Thyroid gland (tissue), 4 donors: ENCODE results near the gene VLDLR. TPM values are rescaled to one million over a fixed set of nuclear protein-coding genes. Genes with fewer than 3 reads are reported as not detected.
A peak's percentile ranks its signal among the peaks of the same experiment; 100 is the strongest.

Source experiments
- DNase-seq, 2 donors: peaks; one replicate each; pipeline ENCODE4 v3.0.0-alpha.2; 2019
- H3K27ac ChIP-seq, 3 donors: fragments of 200-600 bp; sonication (generic); 1 replicate in 2 of 3; 2 replicates in 1 of 3; pipeline ENCODE4 v1.5.1; 2016 to 2019; ENCODE audit warnings: mild to moderate bottlenecking in 1 of 3, moderate library complexity in 1 of 3
- H3K27me3 ChIP-seq: fragments of 200-600 bp; sonication (generic); one replicate; pipeline ENCODE4 v1.5.1; 2019
- H3K36me3 ChIP-seq, 2 donors: fragments of 200-600 bp; sonication (generic); one replicate each; pipeline ENCODE4 v1.5.1; 2016 to 2019
- H3K4me1 ChIP-seq, 2 donors: fragments of 200-600 bp; sonication (generic); one replicate each; pipeline ENCODE4 v1.5.1; 2017 to 2019
- H3K4me3 ChIP-seq, 3 donors: fragments of 200-600 bp; sonication (generic); replicated peaks in 1 of 3; 1 replicate in 2 of 3; 2 replicates in 1 of 3; pipeline ENCODE4 v1.5.1; 2016; ENCODE audit warnings: mild to moderate bottlenecking in 1 of 3
- H3K9me3 ChIP-seq: fragments of 200-600 bp; sonication (generic); one replicate; pipeline ENCODE4 v1.5.1; 2017
- POLR2A ChIP-seq, 2 donors: fragments of 450-650 bp; IDR thresholded peaks; one replicate each; pipeline ENCODE4 v1.6.1; 2017; ENCODE audit warnings: antibody characterized with exemption in 2 of 2, mild to moderate bottlenecking in 2 of 2, moderate library complexity in 1 of 2
- WGBS, 2 donors: methylation state at CpG; one replicate each; pipeline ENCODE4 v1.1.5; 2017; 5-methylcytosine and 5-hydroxymethylcytosine counted together
- intact Hi-C: fragments of 100-400 bp; cut with DNase I; formaldehyde crosslinking; loops from one replicate; pipeline ENCODE4 v1.15.1; 2023
- total RNA-seq, 4 donors: library from RNA; depleted of rRNA; stranded (reverse); fragments of >200 nt; gene quantifications; one replicate each; pipeline ENCODE4 v1.2.3, GENCODE V29; 2016
- TF ChIP-seq, protein P1 (sequence below), 6 experiments: fragments of 200-600 bp in 3 of 6; fragments of 450-650 bp in 3 of 6; sonication (generic) in 3 of 6; IDR thresholded peaks; one replicate each; pipeline ENCODE4 v1.5.1; 2016 to 2019; ENCODE audit warnings: antibody characterized with exemption in 6 of 6, mild to moderate bottlenecking in 2 of 6, inconsistent platforms in 1 of 6, moderate library complexity in 1 of 6

The VLDLR gene
- total RNA-seq, 4 donors from 2014 or later, result 14.2 to 59.2 (median 46.0) TPM

DNA sequence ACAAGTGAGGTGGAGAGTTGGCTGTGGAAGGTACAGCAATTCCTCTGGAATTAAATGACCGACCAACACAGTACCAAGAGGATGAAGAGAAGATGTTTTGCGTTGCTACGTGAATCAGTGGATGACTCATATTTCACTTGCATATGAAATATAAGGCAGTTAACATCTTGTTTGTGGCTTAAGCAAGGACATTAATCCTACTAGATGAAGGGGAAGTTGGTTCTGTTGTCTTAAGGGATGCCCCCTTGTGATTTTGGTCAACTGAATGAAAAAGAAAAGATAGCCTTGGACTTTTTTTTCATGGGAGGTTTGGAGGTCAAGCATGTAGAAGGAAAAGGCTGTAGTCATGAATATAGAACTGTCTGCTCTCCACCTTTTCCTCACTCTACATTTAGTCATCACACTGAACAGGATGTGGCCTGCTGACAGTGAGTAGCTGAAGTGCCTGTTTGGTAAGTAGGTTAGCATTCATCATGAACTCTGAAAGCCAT is 33.9 kb downstream of the VLDLR start:
- H3K27ac ChIP-seq, result no peak overlapping the region
- no peaks in the 10 kb centered on the region for H3K4me1 ChIP-seq
- intact Hi-C loops, result no loop called here
- TF ChIP-seq, protein P1, sequence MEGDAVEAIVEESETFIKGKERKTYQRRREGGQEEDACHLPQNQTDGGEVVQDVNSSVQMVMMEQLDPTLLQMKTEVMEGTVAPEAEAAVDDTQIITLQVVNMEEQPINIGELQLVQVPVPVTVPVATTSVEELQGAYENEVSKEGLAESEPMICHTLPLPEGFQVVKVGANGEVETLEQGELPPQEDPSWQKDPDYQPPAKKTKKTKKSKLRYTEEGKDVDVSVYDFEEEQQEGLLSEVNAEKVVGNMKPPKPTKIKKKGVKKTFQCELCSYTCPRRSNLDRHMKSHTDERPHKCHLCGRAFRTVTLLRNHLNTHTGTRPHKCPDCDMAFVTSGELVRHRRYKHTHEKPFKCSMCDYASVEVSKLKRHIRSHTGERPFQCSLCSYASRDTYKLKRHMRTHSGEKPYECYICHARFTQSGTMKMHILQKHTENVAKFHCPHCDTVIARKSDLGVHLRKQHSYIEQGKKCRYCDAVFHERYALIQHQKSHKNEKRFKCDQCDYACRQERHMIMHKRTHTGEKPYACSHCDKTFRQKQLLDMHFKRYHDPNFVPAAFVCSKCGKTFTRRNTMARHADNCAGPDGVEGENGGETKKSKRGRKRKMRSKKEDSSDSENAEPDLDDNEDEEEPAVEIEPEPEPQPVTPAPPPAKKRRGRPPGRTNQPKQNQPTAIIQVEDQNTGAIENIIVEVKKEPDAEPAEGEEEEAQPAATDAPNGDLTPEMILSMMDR (IDR thresholded peaks at IDR 0.05), result no peak
- no peak for TF ChIP-seq POLR2A (IDR thresholded peaks at IDR 0.05)
- 72 to 83% methylated on average over 3 of the region's 3 CpGs for WGBS, 2 donors
- H3K9me3 ChIP-seq, result no peaks in the 10 kb centered on the region
- no peak overlapping the region for H3K4me3 ChIP-seq
- H3K36me3 ChIP-seq, result peaks cover 21 to 48% of the 10 kb centered on the region in 2 donors
- no peaks in the 10 kb centered on the region for H3K27me3 ChIP-seq
- peak in 1 of 2 donors; percentile 3 for DNase-seq

DNA sequence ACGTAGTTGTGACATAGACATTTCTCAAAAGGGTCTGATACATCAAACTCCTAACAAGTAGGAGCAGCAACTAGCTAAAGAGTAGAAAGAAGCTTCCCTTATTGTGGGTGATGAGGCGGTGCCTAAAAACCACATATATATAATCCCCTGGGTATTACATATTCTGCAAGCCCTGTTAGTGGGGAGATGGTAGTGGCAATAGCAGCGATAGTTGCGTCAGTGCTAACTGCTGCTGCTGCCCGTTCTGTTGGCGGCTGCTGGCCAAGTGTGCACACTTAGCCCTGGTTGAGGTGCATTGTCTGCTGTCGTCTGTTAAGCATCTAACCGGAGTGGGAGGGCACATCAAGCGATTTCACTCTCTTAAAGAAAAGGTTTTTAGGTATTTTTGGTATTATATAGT is 35.8 kb downstream of the VLDLR start:
- 87 to 94% methylated on average over 9 of the region's 9 CpGs for WGBS, 2 donors
- DNase-seq, result no peak
- no peak overlapping the region for H3K27ac ChIP-seq

DNA sequence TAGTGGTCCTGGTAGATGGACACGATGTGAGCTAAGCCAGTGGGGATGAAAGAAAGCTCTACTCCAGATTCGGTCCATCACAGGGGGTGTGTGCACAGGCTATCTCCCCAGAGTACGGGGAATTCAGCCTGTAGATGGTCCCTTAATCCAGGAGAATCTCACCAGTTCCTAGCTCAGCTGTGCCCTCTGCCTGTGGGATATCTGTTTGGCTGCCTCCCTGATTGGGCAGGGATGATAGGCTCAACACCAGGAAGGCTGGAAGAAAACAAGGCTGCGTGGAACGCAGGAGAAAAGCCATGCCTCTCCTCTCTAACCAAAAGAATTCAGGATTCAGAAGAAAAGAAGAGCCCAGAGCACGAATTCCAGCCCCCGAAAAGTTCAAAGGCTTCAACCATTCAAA is 40.9 kb downstream of the VLDLR start:
- peaks cover 10 to 12% of the 10 kb centered on the region in 2 donors for H3K4me1 ChIP-seq
- no peaks in the 10 kb centered on the region for H3K9me3 ChIP-seq
- no peaks in the 10 kb centered on the region for H3K27me3 ChIP-seq
- H3K4me3 ChIP-seq, result no peak overlapping the region
- no peaks in the 10 kb centered on the region for H3K36me3 ChIP-seq
- TF ChIP-seq, protein P1 (IDR thresholded peaks at IDR 0.05), result no peak
- no peak for TF ChIP-seq POLR2A (IDR thresholded peaks at IDR 0.05)
- no peak for DNase-seq
- 84 to 87% methylated on average over 7 of the region's 7 CpGs for WGBS, 2 donors
- H3K27ac ChIP-seq, result no peak overlapping the region
- intact Hi-C loops, result no loop called here

More for the DNA sequence above, 35.8 kb downstream of the VLDLR start:
- peaks cover 13 to 29% of the 10 kb centered on the region in 2 donors for H3K36me3 ChIP-seq
- no peak overlapping the region for H3K4me3 ChIP-seq
- no peaks in the 10 kb centered on the region for H3K27me3 ChIP-seq
- TF ChIP-seq, protein P1 (IDR thresholded peaks at IDR 0.05), result no peak
- no peak for TF ChIP-seq POLR2A (IDR thresholded peaks at IDR 0.05)
- intact Hi-C loops, result no loop called here
- no peaks in the 10 kb centered on the region for H3K4me1 ChIP-seq
- H3K9me3 ChIP-seq, result no peaks in the 10 kb centered on the region

DNA sequence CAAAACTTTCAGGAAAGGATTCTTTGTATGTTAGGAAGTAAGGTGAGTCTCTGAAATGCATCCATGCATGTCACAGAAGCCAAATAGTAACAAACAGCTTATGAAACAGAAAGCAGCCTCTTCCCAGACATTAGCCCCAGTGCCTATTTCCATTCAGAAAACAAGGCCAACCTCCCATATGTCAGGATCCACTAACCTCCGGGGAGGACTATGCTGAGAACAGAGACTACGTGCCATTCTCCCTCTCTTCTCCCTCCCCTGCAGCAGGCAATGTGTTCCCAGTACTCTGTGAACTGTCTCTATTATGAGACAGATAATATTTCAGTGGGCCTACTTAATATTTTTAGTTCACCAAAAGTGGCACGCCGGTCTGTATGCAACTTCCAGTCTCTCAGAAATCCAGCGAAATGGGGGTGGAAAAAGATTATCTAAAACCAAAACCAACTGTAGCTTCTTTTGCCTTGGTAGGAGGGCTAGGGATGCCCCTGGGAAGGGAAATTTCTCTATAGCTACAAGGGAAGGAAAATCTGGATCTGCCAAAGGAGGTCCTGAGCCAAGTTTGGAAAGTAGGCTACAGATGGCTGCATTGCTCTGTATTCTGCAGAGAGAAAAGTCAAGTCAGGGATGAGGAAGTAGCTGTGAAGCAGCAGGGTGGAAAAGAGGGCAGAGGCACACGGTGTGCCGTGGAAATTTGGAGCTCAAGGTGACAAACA is 42.0 kb downstream of the VLDLR start:
- H3K36me3 ChIP-seq, result no peaks in the 10 kb centered on the region
- H3K27me3 ChIP-seq, result no peaks in the 10 kb centered on the region
- WGBS, 2 donors, result 61 to 63% methylated on average over 7 of the region's 7 CpGs
- H3K4me3 ChIP-seq, result no peak overlapping the region
- DNase-seq, result peak; percentile 34 to 56
- H3K9me3 ChIP-seq, result no peaks in the 10 kb centered on the region
- intact Hi-C loops, result no loop called here
- peaks cover 10 to 12% of the 10 kb centered on the region in 2 donors for H3K4me1 ChIP-seq
- peak overlapping the region; percentile 25 to 52 (median 28) for H3K27ac ChIP-seq
- TF ChIP-seq, protein P1 (IDR thresholded peaks at IDR 0.05), result no peak
- TF ChIP-seq POLR2A (IDR thresholded peaks at IDR 0.05), result no peak
